CD4-positive, alpha-beta memory T cell (primary cell): ENCODE data around the gene RNF168. TPM values are rescaled to one million over a fixed set of nuclear protein-coding genes. Genes with fewer than 3 reads are reported as not detected.
"Not testable (repeated sequence)": the region's sequence is repeated elsewhere in the genome, so short reads cannot be mapped to it uniquely, and the experiment has no call there.

Source experiments
- CTCF ChIA-PET: fragments of 350-600 bp; sonication (Branson Sonifier 250); formaldehyde crosslinking; loops from one replicate; lab custom pipeline; 2021; ENCODE audit warnings: inconsistent platforms; ENCODE audit not compliant: partially characterized antibody; lab: Charles Lee
- POLR2A ChIA-PET: fragments of 350-600 bp; sonication (Branson Sonifier 250); formaldehyde crosslinking; loops from one replicate; lab custom pipeline; 2021; ENCODE audit not compliant: partially characterized antibody; lab: Charles Lee
- DNase-seq, 5 donors: peaks; one replicate each; pipeline versions ENCODE4 v3.0.0 to v3.0.0-alpha.2; 2020 to 2022; ENCODE audit warnings: mixed read lengths in 1 of 5
- H3K27ac ChIP-seq: one replicate; pipeline ENCODE4 v1.7.0; 2013; ENCODE audit warnings: low read depth, low read length
- H3K27me3 ChIP-seq: 2 replicates; pipeline ENCODE4 v1.7.0; 2013; ENCODE audit warnings: mild to moderate bottlenecking, low read length, moderate library complexity; ENCODE audit not compliant: insufficient read depth
- H3K36me3 ChIP-seq: 2 replicates; pipeline ENCODE4 v1.7.0; 2013; ENCODE audit warnings: mild to moderate bottlenecking, low read length, moderate library complexity; ENCODE audit not compliant: insufficient read depth
- H3K4me1 ChIP-seq: 2 replicates; pipeline ENCODE4 v1.7.0; 2013; ENCODE audit warnings: mild to moderate bottlenecking, low read length, moderate library complexity; ENCODE audit not compliant: insufficient read depth
- H3K4me3 ChIP-seq, 2 donors: one replicate each; pipeline ENCODE4 v1.7.0; 2013; ENCODE audit warnings: low read length in 2 of 2, mild to moderate bottlenecking in 1 of 2
- H3K9me3 ChIP-seq, 2 donors: one replicate each; pipeline ENCODE4 v1.7.0; 2013; ENCODE audit warnings: low read length in 2 of 2, control low read depth in 1 of 2; ENCODE audit not compliant: control insufficient read depth in 1 of 2
- H3K27ac Mint-ChIP-seq, 7 donors: one replicate each; pipeline ENCODE4 v1.8.0; 2020 to 2021; ENCODE audit warnings: mixed read lengths in 7 of 7, mild to moderate bottlenecking in 6 of 7, inconsistent platforms in 3 of 7, moderate library complexity in 3 of 7
- H3K27me3 Mint-ChIP-seq, 2 donors: one replicate each; pipeline ENCODE4 v1.8.0; 2020 to 2021; ENCODE audit warnings: mixed read lengths in 2 of 2
- H3K36me3 Mint-ChIP-seq, 2 donors: one replicate each; pipeline ENCODE4 v1.8.0; 2020 to 2021; ENCODE audit warnings: mixed read lengths in 2 of 2, inconsistent platforms in 1 of 2, mild to moderate bottlenecking in 1 of 2
- H3K4me1 Mint-ChIP-seq, 4 donors: one replicate each; pipeline ENCODE4 v1.8.0; 2020 to 2021; ENCODE audit warnings: mixed read lengths in 4 of 4, mild to moderate bottlenecking in 1 of 4
- H3K4me3 Mint-ChIP-seq, 8 donors: one replicate each; pipeline ENCODE4 v1.8.0; 2020 to 2021; ENCODE audit warnings: mixed read lengths in 8 of 8, mild to moderate bottlenecking in 7 of 8, moderate library complexity in 6 of 8, inconsistent platforms in 3 of 8
- H3K9me3 Mint-ChIP-seq, 8 donors: one replicate each; pipeline ENCODE4 v1.8.0; 2020 to 2021; ENCODE audit warnings: mixed read lengths in 8 of 8, mild to moderate bottlenecking in 5 of 8, inconsistent platforms in 3 of 8, moderate library complexity in 1 of 8
- intact Hi-C: fragments of 100-400 bp; cut with micrococcal nuclease; formaldehyde crosslinking; loops from one replicate; pipeline ENCODE4 v1.15.1; 2023
- polyA plus RNA-seq, 2 donors: library from polyadenylated mRNA; unstranded; fragments of 300-500 nt; fragmentation: Illumina TruSeq; gene quantifications; one replicate each; pipeline ENCODE4 v1.2.3, GENCODE V29; 2021
- total RNA-seq, 2 experiments: library from RNA; stranded (reverse); gene quantifications; one replicate each; pipeline ENCODE4 v1.2.3, GENCODE V29; 2021

Gene RNF168
- total and polyA plus RNA-seq, 4 experiments from 2014 or later, result 6.0 to 76.4 (median 44.3) TPM

DNA sequence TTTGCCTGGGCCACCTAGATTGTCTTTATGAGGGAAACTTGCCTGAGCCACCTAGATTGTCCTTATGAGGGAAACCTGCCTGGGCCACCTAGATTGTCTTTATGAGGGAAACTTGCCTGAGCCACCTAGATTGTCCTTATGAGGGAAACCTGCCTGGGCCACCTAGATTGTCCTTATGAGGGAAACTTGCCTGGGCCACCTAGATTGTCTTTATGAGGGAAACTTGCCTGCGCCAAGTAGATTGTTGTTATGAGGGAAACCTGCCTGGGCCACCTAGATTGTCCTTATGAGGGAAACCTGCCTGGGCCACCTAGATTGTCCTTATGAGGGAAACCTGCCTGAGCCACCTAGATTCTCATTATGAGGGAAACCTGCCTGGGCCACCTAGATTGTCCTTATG, 7.5 kb upstream of the RNF168 start:
- DNase-seq, H3K27ac ChIP-seq, H3K4me3 Mint-ChIP-seq: not testable (repeated sequence)

DNA sequence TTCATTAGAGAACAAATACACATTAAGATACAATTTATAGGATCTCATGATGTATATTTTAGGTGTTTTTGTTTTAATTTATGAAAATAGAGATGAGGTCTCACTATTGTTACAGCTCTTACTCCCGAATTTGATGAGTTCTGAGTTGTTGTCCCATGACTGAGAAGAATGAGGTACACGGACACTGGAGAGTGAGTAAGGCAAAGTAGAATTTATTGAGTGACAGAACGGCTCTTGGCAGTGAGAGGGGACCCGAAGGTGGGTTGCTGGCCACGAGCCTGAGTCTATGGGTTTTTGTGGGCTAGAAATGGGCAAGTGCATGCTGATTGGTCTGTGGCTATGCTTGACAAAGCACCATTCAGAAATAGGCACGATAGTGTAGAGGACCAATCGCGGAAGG, 3.1 kb upstream of the RNF168 start:
- no peak for DNase-seq
- H3K4me1 Mint-ChIP-seq, result peaks cover 0 to 18% (median 6%) of the 10 kb centered on the region in 4 donors
- H3K36me3 Mint-ChIP-seq, result peaks cover 0 to 13% of the 10 kb centered on the region in 2 donors
- Histone ChIP-seq H3K4me1 (no peaks in the 10 kb centered on the region), H3K4me3 (no peak overlapping the region), H3K27me3 (no peaks in the 10 kb centered on the region), H3K9me3 (peaks cover 0 to 7% of the 10 kb centered on the region in 2 donors), H3K27ac (no peak overlapping the region), H3K36me3 (no peaks in the 10 kb centered on the region)
- H3K27me3 Mint-ChIP-seq, result no peaks in the 10 kb centered on the region
- peak overlapping the region in 2 of 7 donors; percentile 16 to 44 for H3K27ac Mint-ChIP-seq
- intact Hi-C loops, result no loop called here
- no peak overlapping the region for H3K4me3 Mint-ChIP-seq
- CTCF ChIA-PET, result interaction anchor here (0.6 kb wide), 1 partner anchor 22 kb away, joined by 4 read pairs; no protein-coding TSS in a partner anchor
- POLR2A ChIA-PET, result interaction anchor here (0.5 kb wide), 1 partner anchor 20 kb away, joined by 3 read pairs; no protein-coding TSS in a partner anchor
- H3K9me3 Mint-ChIP-seq, result peaks cover 0 to 7% (median 2%) of the 10 kb centered on the region in 8 donors

More for the DNA sequence above, 7.5 kb upstream of the RNF168 start:
- POLR2A ChIA-PET, result interaction anchor here (1.4 kb wide), 1 partner anchor 10 kb away, joined by 3 read pairs; no protein-coding TSS in a partner anchor
- intact Hi-C loops, H3K4me1 ChIP-seq, H3K9me3 Mint-ChIP-seq, H3K27ac Mint-ChIP-seq, H3K36me3 ChIP-seq, H3K36me3 Mint-ChIP-seq, H3K9me3 ChIP-seq, H3K27me3 ChIP-seq, H3K4me3 ChIP-seq, H3K4me1 Mint-ChIP-seq, H3K27me3 Mint-ChIP-seq: not testable (repeated sequence)
- CTCF ChIA-PET, result interaction anchor here (1.8 to 2.1 kb wide), 2 partner anchors 12 to 25 kb away, joined by 6 to 14 read pairs; no protein-coding TSS in a partner anchor

DNA sequence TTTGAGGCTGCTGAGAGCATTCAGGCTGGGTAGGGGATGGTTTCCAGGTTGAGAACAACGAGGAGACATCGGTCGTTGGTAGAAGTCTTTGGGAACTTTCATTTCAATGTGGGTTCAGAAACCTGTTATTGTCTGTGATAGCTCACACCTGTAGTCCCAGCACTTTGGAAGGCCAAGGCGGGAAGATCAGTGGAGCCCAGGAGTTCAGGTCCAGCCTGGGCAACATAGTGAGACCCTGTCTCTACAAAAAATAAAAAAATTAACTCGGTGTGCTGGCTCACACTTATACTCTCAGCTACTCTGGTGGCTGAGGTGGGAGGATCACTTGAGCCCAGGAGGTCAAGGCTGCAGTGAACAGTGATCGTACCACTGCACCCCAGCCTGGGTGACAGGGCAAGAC, 988 bp upstream of the RNF168 start:
- H3K36me3 ChIP-seq, result no peaks in the 10 kb centered on the region
- intact Hi-C loops, result loop anchor here (5.0 kb wide), 1 partner anchor 422 kb away; the partner anchor contains the start of gene TFRC
- H3K27ac ChIP-seq, result no peak overlapping the region
- H3K27me3 ChIP-seq, result no peaks in the 10 kb centered on the region
- Mint-ChIP-seq H3K4me1 (peaks cover 15 to 39% (median 23%) of the 10 kb centered on the region in 4 donors), H3K27me3 (no peaks in the 10 kb centered on the region), H3K4me3 (peak overlapping the region; percentile 29 to 99 (median 82)), H3K9me3 (peaks cover 0 to 7% (median 2%) of the 10 kb centered on the region in 8 donors), H3K27ac (peak overlapping the region; percentile 72 to 97 (median 94)), H3K36me3 (peaks cover 0 to 23% of the 10 kb centered on the region in 2 donors)
- peaks cover 0 to 7% of the 10 kb centered on the region in 2 donors for H3K9me3 ChIP-seq
- no peak overlapping the region for H3K4me3 ChIP-seq
- ChIA-PET POLR2A (interaction anchor here (0.7 to 4.5 kb wide), 7 partner anchors 10 to 424 kb away, joined by 3 to 29 read pairs (median 5); partner anchors contain the start of genes CEP19, FBXO45, PIGX and UBXN7), CTCF (interaction anchor here (1.1 to 1.7 kb wide), 2 partner anchors 18 kb away, joined by 3 to 5 read pairs; no protein-coding TSS in a partner anchor)
- H3K4me1 ChIP-seq, result peaks cover 10% of the 10 kb centered on the region
- no peak for DNase-seq

DNA sequence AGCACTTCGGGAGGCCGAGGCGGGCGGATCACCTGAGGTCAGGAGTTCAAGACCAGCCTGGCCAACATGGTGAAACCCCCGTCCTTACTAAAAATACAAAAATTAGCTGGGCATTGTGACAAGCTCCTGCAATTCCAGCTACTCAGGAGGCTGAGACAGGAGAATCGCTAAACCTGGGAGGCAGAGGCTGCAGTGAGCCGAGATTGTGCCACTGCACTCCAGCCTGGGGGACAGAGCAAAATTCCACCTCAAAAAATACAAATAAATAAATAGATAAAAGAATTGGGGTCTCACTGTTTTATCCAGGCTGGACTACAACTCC, 470 bp upstream of the RNF168 start:
- Mint-ChIP-seq H3K4me3 (peak overlapping the region; percentile 97 to 100 (median 98)), H3K4me1 (peaks cover 20 to 44% (median 28%) of the 10 kb centered on the region in 4 donors), H3K36me3 (peaks cover 5 to 26% of the 10 kb centered on the region in 2 donors), H3K27ac (peak overlapping the region; percentile 94 to 99 (median 97))
- Histone ChIP-seq H3K27ac (peak overlapping the region; percentile 22), H3K4me3 (peak overlapping the region in 1 of 2 donors; percentile 79), H3K4me1 (peaks cover 15% of the 10 kb centered on the region)
- H3K27me3 Mint-ChIP-seq, DNase-seq, H3K27me3 ChIP-seq, H3K9me3 Mint-ChIP-seq, H3K36me3 ChIP-seq, H3K9me3 ChIP-seq: not testable (repeated sequence)
- CTCF ChIA-PET, result interaction anchor here (1.1 to 1.7 kb wide), 2 partner anchors 18 kb away, joined by 3 to 5 read pairs; no protein-coding TSS in a partner anchor
- intact Hi-C loops, result loop anchor here (5.0 kb wide), 1 partner anchor 422 kb away; the partner anchor contains the start of gene TFRC
- POLR2A ChIA-PET, result interaction anchor here (0.7 to 4.5 kb wide), 9 partner anchors 10 to 423 kb away, joined by 3 to 29 read pairs (median 5); partner anchors contain the start of genes CEP19, DYNLT2B, FBXO45 and PAK2

GRCh38 chr3:196502775-196503195, 783 bp downstream of the RNF168 start:
- peaks cover 27% of the 10 kb centered on the region for H3K4me1 ChIP-seq
- peak overlapping the region; percentile 70 to 79 for H3K4me3 ChIP-seq
- H3K27me3 Mint-ChIP-seq, result no peaks in the 10 kb centered on the region
- ChIA-PET POLR2A (interaction anchor here (1.0 to 4.5 kb wide), 9 partner anchors 10 to 323 kb away, joined by 3 to 29 read pairs (median 5); partner anchors contain the start of genes DYNLT2B, FBXO45, PAK2 and UBXN7), CTCF (interaction anchor here (0.6 to 3.1 kb wide), 5 partner anchors 14 to 296 kb away, joined by 3 to 14 read pairs (median 5); no protein-coding TSS in a partner anchor)
- no peaks in the 10 kb centered on the region for H3K36me3 ChIP-seq
- H3K27me3 ChIP-seq, result no peaks in the 10 kb centered on the region
- peaks cover 0 to 7% of the 10 kb centered on the region in 2 donors for H3K9me3 ChIP-seq
- intact Hi-C loops, result loop anchor here (1.0 to 5.0 kb wide), 5 partner anchors 26 to 420 kb away; partner anchors contain the start of genes DYNLT2B, FBXO45, TFRC and UBXN7
- peak overlapping the region; percentile 81 for H3K27ac ChIP-seq
- peak; percentile 70 to 87 (median 73) for DNase-seq
- H3K4me1 Mint-ChIP-seq, result peaks cover 25 to 56% (median 38%) of the 10 kb centered on the region in 4 donors
- H3K27ac Mint-ChIP-seq, result peak overlapping the region; percentile 94 to 99 (median 97)
- H3K36me3 Mint-ChIP-seq, result peaks cover 12 to 34% of the 10 kb centered on the region in 2 donors
- H3K4me3 Mint-ChIP-seq, result peak overlapping the region; percentile 97 to 100 (median 98)
- H3K9me3 Mint-ChIP-seq, result peaks cover 0 to 7% (median 2%) of the 10 kb centered on the region in 8 donors

GRCh38 chr3:196501316-196502044, 2.1 kb downstream of the RNF168 start:
- peak overlapping the region; percentile 81 for H3K27ac ChIP-seq
- POLR2A ChIA-PET, result interaction anchor here (0.6 to 4.5 kb wide), 10 partner anchors 9 to 441 kb away, joined by 3 to 29 read pairs (median 4); partner anchors contain the start of genes DYNLT2B, FBXO45, NCBP2 and UBXN7
- intact Hi-C loops, result loop anchor here (1.0 to 5.0 kb wide), 2 partner anchors 67 to 419 kb away; partner anchors contain the start of genes FBXO45, TFRC and WDR53
- H3K36me3 ChIP-seq, result no peaks in the 10 kb centered on the region
- peaks cover 14 to 38% of the 10 kb centered on the region in 2 donors for H3K36me3 Mint-ChIP-seq
- peaks cover 0 to 4% (median 0%) of the 10 kb centered on the region in 8 donors for H3K9me3 Mint-ChIP-seq
- H3K9me3 ChIP-seq, result peaks cover 0 to 4% of the 10 kb centered on the region in 2 donors
- no peaks in the 10 kb centered on the region for H3K27me3 Mint-ChIP-seq
- no peaks in the 10 kb centered on the region for H3K27me3 ChIP-seq
- DNase-seq, result no peak
- peak overlapping the region; percentile 69 to 99 (median 84) for H3K27ac Mint-ChIP-seq
- peak overlapping the region; percentile 70 to 79 for H3K4me3 ChIP-seq
- H3K4me1 ChIP-seq, result peaks cover 35% of the 10 kb centered on the region
- CTCF ChIA-PET, result interaction anchor here (1.3 to 3.1 kb wide), 3 partner anchors 15 to 27 kb away, joined by 3 to 14 read pairs (median 5); no protein-coding TSS in a partner anchor
- H3K4me1 Mint-ChIP-seq, result peaks cover 25 to 65% (median 42%) of the 10 kb centered on the region in 4 donors
- peak overlapping the region; percentile 97 to 100 (median 98) for H3K4me3 Mint-ChIP-seq
